Measurements from ENCODE around the gene HSPA8. TPM values are rescaled to one million over a fixed set of nuclear protein-coding genes. Genes with fewer than 3 reads are reported as not detected.
A peak's percentile ranks its signal among the peaks of the same experiment; 100 is the strongest.

HSPA8 gene
- total and polyA plus RNA-seq, 2 of the 8 experiments (the other 6 are each of a cell fraction or from before 2014, with no cell fraction given): 1,491 to 2,155 TPM

- no peaks in the 10 kb centered on the region for H3K79me2 ChIP-seq (ENCODE audit: control insufficient read depth in 1 of 2, insufficient read depth in 2 of 2, low read length in 2 of 2)
- H3K23ac ChIP-seq (ENCODE audit: insufficient read length): no peak overlapping the region
- no peak for FAIRE-seq
- no peak overlapping the region for H2BK15ac ChIP-seq (ENCODE audit: low read length)
- no peak overlapping the region for H3K14ac ChIP-seq (ENCODE audit: insufficient read length)
- H3K4ac ChIP-seq (replicated peaks; ENCODE audit: insufficient read length, low read depth, low read length): no peak overlapping the region
- H3K27me3 ChIP-seq (replicated peaks in 1 of 4; ENCODE audit: control insufficient read depth in 3 of 4, extremely low read depth in 1 of 4, insufficient read depth in 3 of 4, low read length in 3 of 4): no peaks in the 10 kb centered on the region
- H3K79me1 ChIP-seq (ENCODE audit: low read depth, low read length): no peaks in the 10 kb centered on the region
- no peak for DNase-seq (ENCODE audit: low read depth in 1 of 2, low spot score in 2 of 2)
- no peaks in the 10 kb centered on the region for H3K36me3 ChIP-seq (ENCODE audit: control insufficient read depth in 2 of 4, insufficient read depth in 4 of 4, low read length in 3 of 4)
- no peak overlapping the region for H2BK12ac ChIP-seq (ENCODE audit: low read depth, low read length)
- H3K27ac ChIP-seq (ENCODE audit: low read depth, low read length): no peak overlapping the region
- no peak overlapping the region; the same call in 1 of the 2 replicates for H2AFZ ChIP-seq (ENCODE audit: low read length)
- H3K56ac ChIP-seq (replicated peaks; ENCODE audit: insufficient read length, low read depth, low read length): no peak overlapping the region
- no peak overlapping the region for H3K4me3 ChIP-seq (ENCODE audit: extremely low read depth in 1 of 4, insufficient read depth in 2 of 4, low read depth in 3 of 4, low read length in 4 of 4)
- H3K9me3 ChIP-seq (ENCODE audit: insufficient read depth in 2 of 2, low read depth in 1 of 2, low read length in 1 of 2): no peaks in the 10 kb centered on the region
- H3K23me2 ChIP-seq (ENCODE audit: low read depth, low read length): no peaks in the 10 kb centered on the region
- no peak overlapping the region for H3K9ac ChIP-seq (replicated peaks in 1 of 4; ENCODE audit: extremely low read depth in 1 of 4, low read depth in 3 of 4, low read length in 3 of 4)
- H2BK120ac ChIP-seq (replicated peaks; ENCODE audit: low read depth, low read length): no peak overlapping the region
- H2BK5ac ChIP-seq (ENCODE audit: low read depth, low read length): no peak overlapping the region
- H4K91ac ChIP-seq (replicated peaks; ENCODE audit: insufficient read length, low read length): no peak overlapping the region
- peaks cover 0 to 2% (median 0%) of the 10 kb centered on the region in 4 experiments; a peak in 2 of 7 replicates for H3K4me1 ChIP-seq (replicated peaks in 1 of 4; ENCODE audit: control insufficient read depth in 3 of 4, insufficient read depth in 4 of 4, low read length in 3 of 4)
- no peak overlapping the region; a peak in 1 of 4 replicates for H3K4me2 ChIP-seq (ENCODE audit: insufficient read depth in 1 of 2, low read depth in 2 of 2, low read length in 2 of 2)
- TF ChIP-seq RBBP5 (IDR thresholded peaks at IDR 0.05; ENCODE audit: borderline replicate concordance, low read depth, low read length) (no peak), CTCF (IDR thresholded peaks at IDR 0.05; ENCODE audit: control extremely low read depth in 1 of 3, insufficient read depth in 1 of 3, low read depth in 1 of 3, low read length in 3 of 3) (peak in 1 of 3 experiments; percentile 28; a peak in 1 of 4 replicates)
- no peak overlapping the region for H2AK5ac ChIP-seq (ENCODE audit: low read depth, low read length)
- H4K20me1 ChIP-seq (replicated peaks in 1 of 2; ENCODE audit: control insufficient read depth in 1 of 2, insufficient read depth in 2 of 2, low read length in 2 of 2): no peaks in the 10 kb centered on the region
- no peak overlapping the region for H3K18ac ChIP-seq (ENCODE audit: extremely low read depth, low read length)
- 77% methylated on average over 4 of the region's 4 CpGs; no CpG with 5 or more reads in 1 of the 2 experiments for WGBS, 2 experiments (ENCODE audit: extremely low coverage in 1 of 2, insufficient coverage in 1 of 2, insufficient read length in 1 of 2, insufficient replicate concordance in 2 of 2, low coverage in 1 of 2, low lambda C conversion rate in 2 of 2, missing lambda C conversion rate in 1 of 2)
- ChIA-PET CTCF (ENCODE audit: partially characterized antibody) (interaction anchor here (0.8 to 10.4 kb wide), 4 partner anchors 10 to 35 kb away, joined by 3 to 98 read pairs (median 4); no protein-coding TSS in a partner anchor), POLR2A (ENCODE audit: partially characterized antibody) (no interaction called here)
- no peak overlapping the region for H4K5ac ChIP-seq (ENCODE audit: insufficient read length, low read depth, low read length)
- H4K8ac ChIP-seq (ENCODE audit: extremely low read depth, insufficient read depth, low read length): no peak overlapping the region
- H2BK20ac ChIP-seq (ENCODE audit: low read length): no peak overlapping the region
Measured at GRCh38 chr11:123011510-123011909, 50.4 kb downstream of the HSPA8 start.
